A549 (cell line): ENCODE measurements around the gene HAPLN2.

Experiments
- EP300 ChIP-seq, 2 experiments: fragments of >200 bp; sonication (Bioruptor Twin); formaldehyde crosslinking; IDR thresholded peaks; 2 replicates in 1 of 2; 3 replicates in 1 of 2; pipeline ENCODE4 v1.6.1; 2016 to 2017
- POLR2A ChIP-seq: IDR thresholded peaks from 2 replicates; pipeline ENCODE4 v1.6.1; 2012; ENCODE audit warnings: mild to moderate bottlenecking, low read length
- TF ChIP-seq, protein P1 (sequence below): IDR thresholded peaks from 2 replicates; pipeline ENCODE4 v1.6.1; 2012
- TF ChIP-seq, protein P2 (sequence below): fragments of >200 bp; sonication (Bioruptor Twin); formaldehyde crosslinking; IDR thresholded peaks from 3 replicates; pipeline ENCODE4 v1.5.1; 2016

DNA sequence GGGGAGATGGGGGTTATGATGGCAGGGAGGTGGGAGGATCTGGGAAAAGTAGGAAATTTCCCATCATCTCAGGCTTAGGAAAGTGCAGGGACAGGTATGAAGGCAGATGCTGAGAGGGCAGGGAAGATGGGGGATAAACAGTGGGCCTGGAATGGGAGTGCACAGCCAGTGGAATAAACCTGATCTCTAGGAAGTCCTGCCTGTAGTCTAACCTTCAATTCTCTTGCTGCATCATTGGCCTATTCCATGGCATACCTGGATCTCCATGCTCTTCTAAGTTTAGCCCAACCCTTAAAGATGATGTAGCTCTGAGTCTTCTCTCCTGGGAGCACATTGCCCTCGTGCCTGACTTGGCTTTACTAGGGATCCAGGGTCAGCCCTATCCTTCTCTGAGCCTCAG, 25.4 kb downstream of the HAPLN2 start:
- TF ChIP-seq, protein P1, sequence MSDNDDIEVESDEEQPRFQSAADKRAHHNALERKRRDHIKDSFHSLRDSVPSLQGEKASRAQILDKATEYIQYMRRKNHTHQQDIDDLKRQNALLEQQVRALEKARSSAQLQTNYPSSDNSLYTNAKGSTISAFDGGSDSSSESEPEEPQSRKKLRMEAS, result no peak
- TF ChIP-seq POLR2A (no peak), EP300 (IDR thresholded peaks at IDR 0.05) (no peak)
- TF ChIP-seq, protein P2, sequence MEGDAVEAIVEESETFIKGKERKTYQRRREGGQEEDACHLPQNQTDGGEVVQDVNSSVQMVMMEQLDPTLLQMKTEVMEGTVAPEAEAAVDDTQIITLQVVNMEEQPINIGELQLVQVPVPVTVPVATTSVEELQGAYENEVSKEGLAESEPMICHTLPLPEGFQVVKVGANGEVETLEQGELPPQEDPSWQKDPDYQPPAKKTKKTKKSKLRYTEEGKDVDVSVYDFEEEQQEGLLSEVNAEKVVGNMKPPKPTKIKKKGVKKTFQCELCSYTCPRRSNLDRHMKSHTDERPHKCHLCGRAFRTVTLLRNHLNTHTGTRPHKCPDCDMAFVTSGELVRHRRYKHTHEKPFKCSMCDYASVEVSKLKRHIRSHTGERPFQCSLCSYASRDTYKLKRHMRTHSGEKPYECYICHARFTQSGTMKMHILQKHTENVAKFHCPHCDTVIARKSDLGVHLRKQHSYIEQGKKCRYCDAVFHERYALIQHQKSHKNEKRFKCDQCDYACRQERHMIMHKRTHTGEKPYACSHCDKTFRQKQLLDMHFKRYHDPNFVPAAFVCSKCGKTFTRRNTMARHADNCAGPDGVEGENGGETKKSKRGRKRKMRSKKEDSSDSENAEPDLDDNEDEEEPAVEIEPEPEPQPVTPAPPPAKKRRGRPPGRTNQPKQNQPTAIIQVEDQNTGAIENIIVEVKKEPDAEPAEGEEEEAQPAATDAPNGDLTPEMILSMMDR, result no peak
